ENCODE data around the gene ZBTB49.

DNA sequence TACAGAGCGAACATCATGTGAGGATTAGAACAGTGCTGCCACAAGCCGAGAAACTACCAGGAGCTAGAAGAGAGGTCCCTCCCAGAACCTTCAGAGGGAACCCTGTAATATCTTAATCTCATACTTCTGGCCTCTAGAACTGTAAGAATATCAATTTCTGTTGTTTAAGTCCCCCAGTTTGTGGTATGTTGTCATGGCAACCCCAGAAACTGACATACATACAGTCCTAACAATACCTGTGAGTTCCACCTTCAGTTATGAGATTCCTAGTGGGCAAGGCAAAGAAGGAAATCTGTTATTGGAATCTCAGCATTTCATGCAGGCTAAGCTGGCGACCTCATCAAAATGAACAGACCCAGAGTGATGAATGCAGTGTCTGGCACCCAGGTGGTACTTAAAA lies 42.5 kb downstream of the ZBTB49 start:
- TF ChIP-seq CTCF (IDR thresholded peaks at IDR 0.05; ENCODE audit: extremely low read depth in 1 of 2, insufficient read depth in 1 of 2, low read depth in 1 of 2, low read length in 2 of 2) (no peak), POLR2A (IDR thresholded peaks at IDR 0.05; ENCODE audit: low read depth, low read length) (no peak), POLR2AphosphoS5 (IDR thresholded peaks at IDR 0.05; ENCODE audit: insufficient read depth, low read depth, low read length) (no peak), MAX (IDR thresholded peaks at IDR 0.05; ENCODE audit: insufficient read depth, insufficient read length) (no peak), EZH2 (IDR thresholded peaks at IDR 0.05; ENCODE audit: borderline replicate concordance, low read depth, low read length, severe bottlenecking) (no peak), GATA2 (IDR thresholded peaks at IDR 0.05; ENCODE audit: insufficient read depth, insufficient read length, low read depth, low read length) (no peak), JUN (IDR thresholded peaks at IDR 0.05; ENCODE audit: borderline replicate concordance, insufficient read depth, insufficient read length, low read depth) (no peak), MYC (IDR thresholded peaks at IDR 0.05; ENCODE audit: low read depth, low read length) (no peak)

All from endothelial cell of umbilical vein (primary cell).